Hepatocyte (in vitro differentiated cells): Measurements from ENCODE around the gene ITGB4. TPM values are rescaled to one million over a fixed set of nuclear protein-coding genes. Genes with fewer than 3 reads are reported as not detected.
"Not testable (repeated sequence)": the region's sequence is repeated elsewhere in the genome, so short reads cannot be mapped to it uniquely, and the experiment has no call there.

ENCODE experiments used
- DNase-seq: peaks from one replicate; pipeline ENCODE4 v3.0.0-alpha.2; 2016; ENCODE audit warnings: low spot score
- H2AFZ ChIP-seq: fragments of 200-600 bp; sonication (generic); 2 replicates; pipeline ENCODE4 v1.6.0; 2016; ENCODE audit warnings: antibody characterized with exemption, mild to moderate bottlenecking
- H3K27ac ChIP-seq: fragments of 200-600 bp; sonication (generic); 2 replicates; pipeline ENCODE4 v1.5.1; 2016; ENCODE audit warnings: mild to moderate bottlenecking
- H3K27me3 ChIP-seq: fragments of 200-600 bp; sonication (generic); 2 replicates; pipeline ENCODE4 v1.6.1; 2016
- H3K36me3 ChIP-seq: fragments of 200-600 bp; sonication (generic); replicated peaks from 2 replicates; pipeline ENCODE4 v1.5.1; 2016; ENCODE audit warnings: low read depth; ENCODE audit not compliant: insufficient read depth
- H3K4me1 ChIP-seq: fragments of 200-600 bp; sonication (generic); 2 replicates; pipeline ENCODE4 v1.5.1; 2016; ENCODE audit warnings: mild to moderate bottlenecking, moderate library complexity; ENCODE audit not compliant: insufficient read depth
- H3K4me2 ChIP-seq: fragments of 200-600 bp; sonication (generic); 2 replicates; pipeline ENCODE4 v1.6.0; 2016
- H3K4me3 ChIP-seq: fragments of 200-600 bp; sonication (generic); 2 replicates; pipeline ENCODE4 v1.5.1; 2016; ENCODE audit warnings: mild to moderate bottlenecking
- H3K79me2 ChIP-seq: fragments of 200-600 bp; sonication (generic); 2 replicates; pipeline ENCODE4 v1.6.0; 2017; ENCODE audit warnings: mild to moderate bottlenecking
- H3K9me2 ChIP-seq: fragments of 200-600 bp; sonication (generic); replicated peaks from 2 replicates; pipeline ENCODE4 v1.6.0; 2017; ENCODE audit warnings: mild to moderate bottlenecking; ENCODE audit not compliant: insufficient read depth
- H3K9me3 ChIP-seq: fragments of 200-600 bp; sonication (generic); 2 replicates; pipeline ENCODE4 v1.5.1; 2016; ENCODE audit warnings: low read depth, mild to moderate bottlenecking
- H4K20me1 ChIP-seq: fragments of 200-600 bp; sonication (generic); 2 replicates; pipeline ENCODE4 v1.6.0; 2016; ENCODE audit warnings: mild to moderate bottlenecking; ENCODE audit not compliant: insufficient read depth, poor library complexity, severe bottlenecking
- EZH2 ChIP-seq: fragments of 200-600 bp; sonication (generic); IDR thresholded peaks from 2 replicates; pipeline ENCODE4 v1.6.1; 2016; ENCODE audit warnings: antibody characterized with exemption, mild to moderate bottlenecking, borderline replicate concordance
- EZH2phosphoT487 ChIP-seq: fragments of 200-600 bp; sonication (generic); IDR thresholded peaks from one replicate; pipeline ENCODE4 v1.6.1; 2018; ENCODE audit warnings: antibody characterized with exemption, mild to moderate bottlenecking, low read depth, moderate library complexity; ENCODE audit not compliant: unreplicated experiment, severe bottlenecking
- WGBS: methylation state at CpG from one replicate; pipeline ENCODE4 v1.1.6; 2016; ENCODE audit warnings: low lambda C conversion rate; ENCODE audit errors: missing lambda C conversion rate; 5-methylcytosine and 5-hydroxymethylcytosine counted together
- polyA plus RNA-seq: library from polyadenylated mRNA; unstranded; fragments of >200 nt; fragmentation: Nextera tagmentation; extraction: Ambion mirVana; gene quantifications from 2 replicates; pipeline ENCODE4 v1.2.1, GENCODE V29; 2016
- total RNA-seq: library from RNA; depleted of rRNA; stranded (reverse); fragments of >200 nt; gene quantifications from 2 replicates; pipeline ENCODE4 v1.2.3, GENCODE V29; 2014
- TF ChIP-seq, protein P1 (sequence below): fragments of 200-600 bp; sonication (generic); IDR thresholded peaks from 2 replicates; pipeline ENCODE4 v1.5.1; 2016; ENCODE audit warnings: antibody characterized with exemption, mild to moderate bottlenecking; ENCODE audit not compliant: poor library complexity

The ITGB4 gene
- total and polyA plus RNA-seq, 2 experiments from 2014 or later = 15.7 to 23.5 TPM

DNA sequence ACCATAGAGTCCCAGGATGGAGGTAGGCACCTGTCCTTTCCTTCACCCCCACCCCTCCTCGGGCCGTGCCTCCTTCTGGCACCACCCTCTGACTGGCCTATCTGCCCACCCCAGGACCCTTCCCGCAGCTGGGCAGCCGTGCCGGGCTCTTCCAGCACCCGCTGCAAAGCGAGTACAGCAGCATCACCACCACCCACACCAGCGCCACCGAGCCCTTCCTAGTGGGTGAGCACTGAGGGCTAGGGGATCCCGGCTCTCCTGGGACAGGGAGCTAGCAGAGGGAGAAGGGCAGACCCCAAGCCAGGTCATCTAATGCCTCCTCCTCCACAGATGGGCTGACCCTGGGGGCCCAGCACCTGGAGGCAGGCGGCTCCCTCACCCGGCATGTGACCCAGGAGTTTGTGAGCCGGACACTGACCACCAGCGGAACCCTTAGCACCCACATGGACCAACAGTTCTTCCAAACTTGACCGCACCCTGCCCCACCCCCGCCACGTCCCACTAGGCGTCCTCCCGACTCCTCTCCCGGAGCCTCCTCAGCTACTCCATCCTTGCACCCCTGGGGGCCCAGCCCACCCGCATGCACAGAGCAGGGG, 35.9 kb downstream of the ITGB4 start:
- Histone ChIP-seq H4K20me1 (no peaks in the 10 kb centered on the region), H3K4me3 (no peak overlapping the region), H3K27me3 (no peaks in the 10 kb centered on the region), H3K36me3 (no peaks in the 10 kb centered on the region), H3K9me3 (no peaks in the 10 kb centered on the region), H3K27ac (no peak overlapping the region), H2AFZ (no peak overlapping the region), H3K79me2 (no peaks in the 10 kb centered on the region), H3K4me1 (peaks cover 14% of the 10 kb centered on the region), H3K4me2 (no peak overlapping the region), H3K9me2 (no peaks in the 10 kb centered on the region)
- 91% methylated on average over 18 of the region's 21 CpGs for WGBS
- DNase-seq = no peak
- no peak for TF ChIP-seq EZH2phosphoT487
- TF ChIP-seq, protein P1, sequence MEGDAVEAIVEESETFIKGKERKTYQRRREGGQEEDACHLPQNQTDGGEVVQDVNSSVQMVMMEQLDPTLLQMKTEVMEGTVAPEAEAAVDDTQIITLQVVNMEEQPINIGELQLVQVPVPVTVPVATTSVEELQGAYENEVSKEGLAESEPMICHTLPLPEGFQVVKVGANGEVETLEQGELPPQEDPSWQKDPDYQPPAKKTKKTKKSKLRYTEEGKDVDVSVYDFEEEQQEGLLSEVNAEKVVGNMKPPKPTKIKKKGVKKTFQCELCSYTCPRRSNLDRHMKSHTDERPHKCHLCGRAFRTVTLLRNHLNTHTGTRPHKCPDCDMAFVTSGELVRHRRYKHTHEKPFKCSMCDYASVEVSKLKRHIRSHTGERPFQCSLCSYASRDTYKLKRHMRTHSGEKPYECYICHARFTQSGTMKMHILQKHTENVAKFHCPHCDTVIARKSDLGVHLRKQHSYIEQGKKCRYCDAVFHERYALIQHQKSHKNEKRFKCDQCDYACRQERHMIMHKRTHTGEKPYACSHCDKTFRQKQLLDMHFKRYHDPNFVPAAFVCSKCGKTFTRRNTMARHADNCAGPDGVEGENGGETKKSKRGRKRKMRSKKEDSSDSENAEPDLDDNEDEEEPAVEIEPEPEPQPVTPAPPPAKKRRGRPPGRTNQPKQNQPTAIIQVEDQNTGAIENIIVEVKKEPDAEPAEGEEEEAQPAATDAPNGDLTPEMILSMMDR = no peak
- no peak for TF ChIP-seq EZH2

DNA sequence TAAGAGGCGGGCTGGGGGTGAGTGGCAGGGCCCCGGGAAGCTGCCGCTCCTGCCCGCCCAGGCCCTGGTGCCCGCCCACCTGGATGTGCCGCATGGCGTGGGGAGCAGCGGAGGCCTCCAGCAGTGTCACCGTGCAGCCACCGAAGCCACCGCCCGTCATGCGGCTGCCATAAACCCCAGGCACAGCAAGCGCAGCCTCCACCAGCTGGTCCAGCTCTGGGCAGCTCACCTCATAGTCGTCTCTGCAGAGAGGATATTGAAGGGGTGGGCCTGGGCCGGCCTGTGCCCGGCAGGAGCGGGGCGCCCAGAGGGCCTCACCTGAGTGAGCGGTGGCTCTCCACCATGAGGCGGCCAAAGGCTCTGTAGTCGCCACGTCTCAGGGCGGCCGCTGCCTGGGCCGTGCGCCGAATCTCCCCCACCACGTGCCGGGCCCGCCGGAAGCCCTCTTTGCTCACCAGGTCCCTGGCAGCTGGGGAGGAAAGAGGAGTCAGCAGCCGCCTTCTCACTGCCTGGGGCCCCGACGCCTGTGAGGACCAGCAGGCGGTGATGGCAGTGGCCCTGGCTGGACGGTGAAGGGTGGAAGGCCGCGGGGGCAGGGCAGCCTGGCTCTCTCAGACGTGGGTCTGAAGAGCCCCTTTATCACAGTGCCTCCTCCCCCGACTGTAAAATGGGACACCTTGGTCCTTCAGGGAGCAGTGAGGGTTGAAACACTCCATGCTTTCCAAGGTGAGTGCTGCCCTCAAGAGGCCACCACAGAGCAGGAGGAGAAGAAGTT, 37.1 kb downstream of the ITGB4 start:
- no peak overlapping the region for H3K27ac ChIP-seq

DNA sequence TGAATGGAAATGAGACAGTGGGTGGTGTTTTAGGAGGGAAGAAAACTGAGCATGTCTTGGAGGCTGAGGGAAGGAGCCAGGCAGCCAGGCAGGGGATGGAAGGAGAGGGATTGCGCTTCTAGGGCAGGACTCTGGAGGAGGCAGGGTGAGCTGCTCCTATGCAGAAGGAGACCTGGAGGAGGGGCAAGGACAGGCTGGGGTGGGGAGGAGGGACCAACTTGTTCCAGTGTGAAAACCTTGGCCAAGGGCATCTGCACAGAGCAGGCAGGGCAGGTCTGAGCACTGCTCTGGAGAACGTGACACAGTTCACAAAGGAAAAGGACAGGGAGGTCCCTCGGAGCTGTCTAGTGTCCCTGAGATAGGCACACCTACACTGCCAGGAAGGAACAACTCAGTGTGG, 38.2 kb downstream of the ITGB4 start:
- Histone ChIP-seq H3K27ac (no peak overlapping the region), H3K4me1 (peaks cover 17% of the 10 kb centered on the region), H2AFZ (no peak overlapping the region), H3K9me3 (no peaks in the 10 kb centered on the region), H3K4me2 (no peak overlapping the region), H4K20me1 (no peaks in the 10 kb centered on the region), H3K79me2 (peaks cover 5% of the 10 kb centered on the region), H3K36me3 (no peaks in the 10 kb centered on the region), H3K4me3 (no peak overlapping the region), H3K27me3 (no peaks in the 10 kb centered on the region), H3K9me2 (no peaks in the 10 kb centered on the region)
- TF ChIP-seq, protein P1 = no peak
- TF ChIP-seq EZH2phosphoT487 (no peak), EZH2 (no peak)
- peak; percentile 35 for DNase-seq
- WGBS = 71% methylated on average over 3 of the region's 3 CpGs

More for the DNA sequence above, 37.1 kb downstream of the ITGB4 start:
- H3K79me2 ChIP-seq = no peaks in the 10 kb centered on the region
- peaks cover 14% of the 10 kb centered on the region for H3K4me1 ChIP-seq
- no peak overlapping the region for H3K4me2 ChIP-seq
- 88% methylated on average over 35 of the region's 41 CpGs for WGBS
- H3K27me3 ChIP-seq = no peaks in the 10 kb centered on the region
- DNase-seq = no peak
- no peak overlapping the region for H2AFZ ChIP-seq
- no peak overlapping the region for H3K4me3 ChIP-seq
- H3K36me3 ChIP-seq = no peaks in the 10 kb centered on the region
- H3K9me3 ChIP-seq = no peaks in the 10 kb centered on the region
- no peaks in the 10 kb centered on the region for H3K9me2 ChIP-seq
- H4K20me1 ChIP-seq = no peaks in the 10 kb centered on the region
- TF ChIP-seq, protein P1 = peak; percentile 23
- TF ChIP-seq EZH2phosphoT487 = no peak

DNA sequence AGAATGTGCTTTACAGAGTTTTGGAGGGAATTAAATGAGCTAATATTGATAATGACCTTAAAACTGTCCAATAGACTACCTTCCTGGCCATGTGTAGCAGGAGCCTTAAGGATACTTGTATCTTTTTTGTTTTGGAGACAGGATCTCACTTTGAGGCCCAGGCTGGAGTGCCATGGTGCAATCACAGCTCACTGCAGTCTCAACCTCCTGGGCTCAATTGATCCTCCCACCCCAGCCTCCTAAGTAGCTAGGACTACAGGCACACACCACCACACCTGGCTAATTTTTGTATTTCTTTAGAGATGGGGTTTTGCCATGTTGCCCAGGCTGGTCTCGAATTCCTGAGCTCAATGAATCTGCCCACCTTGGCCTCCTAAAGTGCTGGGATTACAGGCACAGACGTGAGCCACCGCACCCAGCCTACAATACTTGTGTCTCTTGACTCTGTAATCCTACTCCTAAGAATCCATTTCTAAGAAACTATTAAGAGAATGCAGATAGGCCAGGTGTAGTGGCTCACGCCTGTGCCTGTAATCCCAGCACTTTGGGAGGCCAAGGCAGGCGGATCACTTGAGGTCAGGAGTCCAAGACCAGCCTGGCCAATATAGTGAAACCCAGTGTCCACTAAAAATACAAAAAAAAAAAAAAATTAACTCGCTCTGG, 38.9 kb downstream of the ITGB4 start:
- not testable (repeated sequence) for H3K9me3 ChIP-seq, H3K27ac ChIP-seq, H3K4me3 ChIP-seq, H4K20me1 ChIP-seq, H2AFZ ChIP-seq, DNase-seq, H3K79me2 ChIP-seq, H3K9me2 ChIP-seq, H3K27me3 ChIP-seq, H3K4me2 ChIP-seq, H3K36me3 ChIP-seq
- WGBS = 91% methylated on average over 6 of the region's 6 CpGs
- peaks cover 10% of the 10 kb centered on the region for H3K4me1 ChIP-seq
